Fibroblast of peridontal ligament (primary cell): Measurements from ENCODE around the gene TRIM33.
"Not testable (repeated sequence)": the region's sequence is repeated elsewhere in the genome, so short reads cannot be mapped to it uniquely, and the experiment has no call there.

Source experiments
- DNase-seq: peaks from one replicate; pipeline ENCODE4 v3.0.0-alpha.2; 2010; ENCODE audit errors: extremely low read depth

The TRIM33 gene

GRCh38 chr1:114467491-114467890, 43.5 kb downstream of the TRIM33 start:
- DNase-seq, result no peak

- no peak for DNase-seq
These were observed 44.5 kb downstream of the TRIM33 start for GRCh38 chr1:114466334-114467014.

DNA sequence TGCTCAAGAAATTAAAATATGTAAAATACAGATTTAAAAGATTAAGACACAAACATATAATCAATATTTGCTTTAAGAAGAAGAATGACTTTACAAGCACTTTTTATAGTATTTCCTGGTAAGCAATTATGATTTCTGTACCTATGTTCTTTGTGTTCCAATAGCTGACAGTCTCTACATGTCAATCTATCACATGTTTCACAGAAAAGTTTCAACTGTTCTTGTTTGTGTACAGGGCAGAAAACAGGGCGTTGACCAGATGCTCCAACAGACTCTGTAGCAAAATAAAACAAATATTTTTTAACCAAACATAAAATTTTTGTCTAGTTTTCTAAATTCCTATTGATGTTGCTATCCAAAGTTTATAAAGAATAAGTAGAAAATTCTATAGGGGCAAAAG, 48.0 kb downstream of the TRIM33 start:
- no peak for DNase-seq

DNA sequence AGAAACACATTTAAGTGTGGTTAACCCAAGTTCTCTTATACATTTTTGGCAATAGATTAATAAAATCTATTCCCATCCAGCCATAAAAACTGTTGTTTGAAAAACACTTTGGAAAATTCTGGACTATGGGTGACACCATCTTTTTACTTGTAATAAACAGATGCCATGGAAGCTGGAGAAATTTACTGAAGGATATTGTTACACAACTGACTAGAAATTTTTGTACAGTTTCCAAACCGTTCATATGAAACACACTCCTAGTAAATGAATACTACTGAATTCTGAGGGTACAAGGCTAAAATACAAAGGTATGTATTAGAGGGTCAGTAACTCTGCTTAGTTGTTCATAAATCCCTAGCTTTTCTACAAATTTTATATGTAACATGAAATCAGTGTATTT, 48.7 kb downstream of the TRIM33 start:
- DNase-seq, result peak; percentile 74

- DNase-seq, result no peak
These were observed 52.7 kb downstream of the TRIM33 start for GRCh38 chr1:114458237-114458777.

DNA sequence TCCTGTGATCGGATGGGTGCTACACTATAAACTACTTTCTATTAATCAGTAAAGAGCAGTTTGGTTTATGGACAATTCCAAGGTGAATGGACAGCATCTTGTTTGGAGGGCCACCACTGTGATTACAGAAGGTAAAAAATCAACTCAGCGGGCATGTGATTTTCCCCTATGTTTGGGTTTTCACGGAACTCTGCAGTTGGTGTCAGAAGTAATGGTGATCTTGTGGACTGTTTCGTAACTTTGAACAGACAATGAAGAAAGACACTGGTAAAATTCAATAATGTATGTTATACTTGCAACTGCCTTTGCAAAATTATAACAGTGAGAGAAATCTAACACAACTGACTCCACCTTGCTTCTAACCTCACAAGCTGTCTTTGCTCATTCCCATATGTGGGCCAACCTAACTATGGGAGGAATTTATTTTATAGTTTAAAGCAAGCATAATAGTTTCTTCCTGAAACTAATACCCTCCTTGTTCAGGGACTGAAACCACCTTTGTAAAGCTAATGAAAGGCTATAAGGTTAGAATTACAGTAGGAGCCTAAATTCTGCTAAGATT, 53.2 kb downstream of the TRIM33 start:
- DNase-seq, result no peak

DNA sequence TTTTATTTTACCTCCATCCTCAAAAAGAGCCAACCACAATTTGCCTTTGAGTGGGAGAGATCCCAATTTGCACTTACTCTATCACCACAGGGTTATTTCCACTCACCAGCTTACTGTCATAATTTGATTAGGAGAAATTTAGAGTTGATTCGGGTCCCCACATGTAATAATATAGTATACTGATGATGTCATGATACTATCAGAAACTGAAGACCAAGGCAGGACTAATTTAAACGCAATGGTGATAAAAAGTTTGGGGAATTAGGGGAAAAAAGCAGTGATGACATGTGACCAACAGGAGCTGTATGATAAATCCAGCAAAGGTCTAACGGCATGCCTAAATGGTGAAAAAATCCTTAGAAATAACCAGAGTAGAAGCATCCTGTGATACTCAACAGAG, 54.4 kb downstream of the TRIM33 start:
- no peak for DNase-seq

DNA sequence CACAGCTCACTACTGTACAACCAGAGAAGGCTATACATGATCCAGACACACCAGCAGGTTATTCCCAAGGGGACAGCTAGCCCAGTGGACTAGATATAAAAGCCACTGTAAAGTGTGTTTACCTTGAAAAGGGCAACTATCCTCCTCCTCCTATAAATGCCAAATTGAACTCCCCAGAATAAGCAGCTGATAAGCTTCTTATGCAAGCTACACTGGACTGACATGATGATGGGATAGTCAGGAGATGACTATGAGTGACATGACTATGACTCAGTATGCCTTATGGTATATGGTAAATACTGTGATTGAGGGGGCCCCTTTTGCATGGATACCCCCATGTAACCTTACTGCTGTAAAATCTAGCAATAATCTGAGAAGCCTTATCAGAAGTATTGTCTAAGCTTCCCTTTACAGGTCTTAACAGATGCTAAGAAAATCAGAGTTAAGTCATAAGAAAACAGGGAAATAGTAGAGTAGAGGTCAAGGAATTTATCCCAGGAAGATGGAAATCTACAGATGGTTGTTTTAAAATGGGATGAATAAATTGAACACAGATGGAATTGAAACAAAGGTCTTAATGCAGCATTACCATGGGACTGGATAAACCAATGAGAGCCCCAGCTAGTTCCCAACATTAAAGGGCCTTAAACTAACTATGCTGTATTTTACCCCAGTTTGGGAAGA, 55.8 kb downstream of the TRIM33 start:
- DNase-seq, result peak; percentile 63

DNA sequence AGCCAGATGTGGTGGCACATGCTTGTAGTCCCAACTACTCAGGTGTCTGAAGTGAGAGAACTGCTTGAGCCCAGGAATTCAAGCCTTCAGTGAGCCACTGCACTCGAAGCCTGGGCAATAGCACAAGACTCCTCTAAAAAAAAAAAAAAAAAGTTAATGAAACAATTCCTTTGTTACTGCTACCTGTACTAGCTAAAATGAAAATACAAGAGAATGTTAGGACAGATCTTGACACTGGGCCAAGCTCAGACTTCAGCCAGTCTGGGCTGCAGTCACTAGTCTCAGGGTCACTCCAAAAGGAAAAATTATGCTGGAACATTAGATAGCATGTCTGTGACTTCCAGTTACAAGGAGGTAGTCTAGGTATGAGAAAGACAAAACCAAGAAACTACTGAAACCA, 56.5 kb downstream of the TRIM33 start:
- DNase-seq, result no peak

DNA sequence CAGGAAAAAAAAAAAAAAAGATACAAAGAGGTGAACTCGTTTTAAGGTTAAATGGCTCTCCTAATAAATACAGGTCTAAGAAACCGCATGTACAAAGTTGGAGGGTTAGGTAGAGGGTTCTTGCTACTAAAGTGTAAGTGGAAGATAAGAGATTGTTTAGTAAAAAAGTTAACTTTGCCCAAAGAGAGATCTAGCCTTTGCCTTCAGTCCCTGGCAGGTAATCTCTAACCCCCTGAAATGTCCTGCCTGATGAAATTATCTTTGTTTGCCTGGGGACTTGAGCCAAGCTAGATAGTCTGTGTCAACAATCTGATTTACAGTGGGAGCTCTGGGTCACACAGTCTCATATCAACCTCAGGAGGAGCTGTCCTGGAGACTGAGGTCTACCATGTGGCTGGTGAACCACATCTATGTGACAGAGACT, 57.6 kb downstream of the TRIM33 start:
- DNase-seq, result no peak

DNA sequence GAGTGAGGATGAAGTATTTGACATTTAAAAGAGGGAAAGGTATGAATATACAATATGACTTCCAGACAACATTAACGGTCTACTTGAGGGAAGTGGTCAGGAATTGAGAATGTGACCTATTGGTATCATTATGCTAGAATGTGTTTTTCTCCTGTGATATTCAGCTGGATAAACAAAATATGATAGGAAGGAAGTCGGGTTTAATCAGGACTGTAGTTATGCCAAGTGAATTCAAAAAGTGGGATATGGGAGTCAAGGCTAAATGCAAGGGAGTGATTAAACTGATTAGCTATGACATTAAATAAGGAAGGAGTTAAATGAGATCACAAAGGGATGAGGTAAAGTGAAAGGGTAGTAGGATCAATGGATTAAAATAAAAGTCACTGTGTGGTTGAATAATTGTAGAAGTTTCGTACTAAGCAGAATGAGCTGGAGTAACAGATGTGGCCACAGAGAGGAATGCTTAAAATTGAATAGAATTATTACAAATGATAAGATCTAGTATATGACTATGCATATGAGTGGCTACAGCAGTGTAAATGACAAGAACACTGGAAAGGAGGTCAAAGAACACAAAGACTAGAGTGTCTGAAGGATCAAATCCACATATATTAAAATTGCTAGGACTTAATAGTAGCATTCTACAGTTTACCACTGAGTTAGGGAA, 62.5 kb downstream of the TRIM33 start:
- DNase-seq, result no peak

GRCh38 chr1:114446198-114446597, 64.8 kb downstream of the TRIM33 start:
- DNase-seq, result no peak

DNA sequence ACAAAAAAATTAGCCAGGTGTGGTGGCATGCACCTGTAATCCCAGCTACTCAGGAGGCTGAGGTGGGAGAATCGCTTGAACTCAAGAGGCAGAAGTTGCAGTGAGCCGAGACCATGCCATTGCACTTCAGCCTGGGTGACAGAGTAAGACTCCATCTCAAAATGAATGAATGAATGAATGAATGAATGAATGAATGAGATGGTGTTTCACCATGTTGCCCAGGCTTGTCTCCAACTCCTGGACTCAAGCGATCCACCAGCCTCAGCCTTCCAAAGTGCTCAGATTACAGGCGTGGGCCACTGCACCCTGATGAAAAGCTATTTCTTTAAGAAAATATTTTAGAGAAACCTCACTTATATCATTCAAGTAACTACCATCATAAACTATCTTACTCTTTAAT, 67.8 kb downstream of the TRIM33 start:
- DNase-seq, result not testable (repeated sequence)

DNA sequence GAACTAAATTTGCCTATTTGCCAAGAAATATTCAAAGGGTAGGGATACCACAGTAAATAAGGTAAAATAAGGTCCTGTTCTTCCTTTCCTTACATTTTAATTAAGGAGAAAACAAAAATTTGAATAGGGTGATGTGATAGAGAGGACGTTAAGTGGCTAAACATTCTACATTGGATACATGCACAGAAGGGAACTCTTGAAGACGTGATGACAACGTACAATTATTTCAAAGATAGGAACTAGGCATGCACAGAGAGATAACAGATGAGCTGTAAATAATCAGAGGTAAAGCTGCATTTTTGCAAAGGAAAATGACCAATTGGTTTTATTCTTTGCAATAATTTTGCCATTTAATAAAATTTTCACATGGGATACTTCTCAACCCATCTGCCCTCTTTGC, 69.7 kb downstream of the TRIM33 start:
- DNase-seq, result no peak

- no peak for DNase-seq
These were observed 71.6 kb downstream of the TRIM33 start for GRCh38 chr1:114439369-114439768.

- DNase-seq, result no peak
These were observed 73.2 kb downstream of the TRIM33 start for GRCh38 chr1:114437812-114438211.

- DNase-seq, result no peak
These were observed 74.2 kb downstream of the TRIM33 start for GRCh38 chr1:114436799-114437198.

DNA sequence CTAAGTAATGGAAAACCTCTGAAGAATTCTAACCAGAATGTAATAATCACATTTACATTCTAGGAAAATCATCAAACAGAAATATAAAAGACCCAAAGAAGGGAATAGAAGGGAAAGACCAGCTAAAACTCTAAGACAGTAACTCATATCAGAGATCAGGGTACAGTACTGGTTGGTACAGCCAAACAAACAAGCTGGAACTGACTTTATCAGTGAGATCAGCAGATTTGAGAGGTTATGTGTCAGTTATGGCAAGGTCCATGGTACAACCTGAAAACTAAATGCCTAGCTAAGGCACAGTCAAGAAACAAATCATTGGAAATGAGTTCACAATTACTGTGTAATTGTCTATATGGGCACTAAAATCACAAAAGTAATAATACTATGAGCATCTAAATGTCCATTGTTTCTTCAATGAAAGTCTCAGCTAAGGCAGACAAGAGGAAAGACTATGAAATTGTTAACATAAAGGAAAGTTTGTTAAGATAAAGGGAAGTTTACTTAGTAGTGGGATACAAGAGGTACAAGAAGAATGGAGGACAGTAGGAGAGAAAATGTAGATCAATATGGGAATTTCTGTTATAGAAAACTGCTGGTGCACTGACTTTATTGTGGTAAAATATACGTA, 75.8 kb downstream of the TRIM33 start:
- DNase-seq, result no peak

GRCh38 chr1:114431026-114431425, 80.0 kb downstream of the TRIM33 start:
- no peak for DNase-seq

- peak; percentile 61 for DNase-seq
These were observed 82.8 kb downstream of the TRIM33 start for GRCh38 chr1:114428083-114428754.

- DNase-seq, result no peak
These were observed 83.4 kb downstream of the TRIM33 start for GRCh38 chr1:114427612-114428011.
